ENCODE results near the gene FPGS. TPM values are rescaled to one million over a fixed set of nuclear protein-coding genes. Genes with fewer than 3 reads are reported as not detected.

The FPGS gene
- total RNA-seq, 1 donor from 2014 or later = 51.3 TPM

DNA sequence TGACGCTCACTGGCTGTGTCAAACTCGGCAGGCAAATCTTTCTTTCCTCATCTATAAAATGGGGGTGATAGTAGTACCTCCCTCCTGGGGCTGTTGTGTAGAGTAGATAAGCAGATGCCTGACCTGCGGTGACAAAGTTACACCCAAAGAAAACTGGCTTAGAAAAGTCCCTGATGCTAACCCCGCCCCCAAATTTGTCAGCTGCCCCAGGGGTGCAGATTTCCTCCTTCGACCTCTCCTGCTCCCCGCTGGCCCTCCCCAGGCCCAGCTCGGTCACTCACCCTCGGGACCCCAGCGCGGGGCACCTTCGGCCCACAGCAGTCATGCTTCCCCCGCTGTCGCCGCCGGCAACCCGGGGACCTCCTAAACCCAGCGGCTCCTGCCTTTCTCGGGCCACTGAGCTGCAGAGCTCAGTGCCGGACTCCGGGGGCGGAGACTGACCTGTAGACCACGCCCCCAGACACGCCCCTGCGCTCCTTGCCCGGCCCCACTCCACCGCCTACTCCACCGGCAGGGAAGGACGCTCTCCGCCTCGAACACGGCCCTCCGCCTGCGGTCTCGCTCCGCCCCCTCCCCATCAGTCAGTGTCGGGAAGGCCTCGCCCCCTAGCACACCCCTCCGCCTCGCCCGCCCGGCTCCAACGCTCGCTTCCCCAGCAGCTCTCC lies 31.6 kb upstream of the FPGS start:
- Mint-ChIP-seq H3K4me3 (ENCODE audit: unreplicated experiment) (peak overlapping the region; percentile 95), H3K27ac (ENCODE audit: unreplicated experiment) (peak overlapping the region; percentile 91), H3K4me1 (ENCODE audit: unreplicated experiment) (peaks cover 37% of the 10 kb centered on the region), H3K36me3 (ENCODE audit: low read depth, unreplicated experiment) (peaks cover 22% of the 10 kb centered on the region), H3K27me3 (ENCODE audit: unreplicated experiment) (peaks cover 7% of the 10 kb centered on the region), H3K9me3 (ENCODE audit: unreplicated experiment) (no peaks in the 10 kb centered on the region)
- TF ChIP-seq, protein P1, sequence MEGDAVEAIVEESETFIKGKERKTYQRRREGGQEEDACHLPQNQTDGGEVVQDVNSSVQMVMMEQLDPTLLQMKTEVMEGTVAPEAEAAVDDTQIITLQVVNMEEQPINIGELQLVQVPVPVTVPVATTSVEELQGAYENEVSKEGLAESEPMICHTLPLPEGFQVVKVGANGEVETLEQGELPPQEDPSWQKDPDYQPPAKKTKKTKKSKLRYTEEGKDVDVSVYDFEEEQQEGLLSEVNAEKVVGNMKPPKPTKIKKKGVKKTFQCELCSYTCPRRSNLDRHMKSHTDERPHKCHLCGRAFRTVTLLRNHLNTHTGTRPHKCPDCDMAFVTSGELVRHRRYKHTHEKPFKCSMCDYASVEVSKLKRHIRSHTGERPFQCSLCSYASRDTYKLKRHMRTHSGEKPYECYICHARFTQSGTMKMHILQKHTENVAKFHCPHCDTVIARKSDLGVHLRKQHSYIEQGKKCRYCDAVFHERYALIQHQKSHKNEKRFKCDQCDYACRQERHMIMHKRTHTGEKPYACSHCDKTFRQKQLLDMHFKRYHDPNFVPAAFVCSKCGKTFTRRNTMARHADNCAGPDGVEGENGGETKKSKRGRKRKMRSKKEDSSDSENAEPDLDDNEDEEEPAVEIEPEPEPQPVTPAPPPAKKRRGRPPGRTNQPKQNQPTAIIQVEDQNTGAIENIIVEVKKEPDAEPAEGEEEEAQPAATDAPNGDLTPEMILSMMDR (IDR thresholded peaks at IDR 0.05; ENCODE audit: unreplicated experiment) = no peak
- peak; percentile 99 for DNase-seq (ENCODE audit: low spot score)

DNA sequence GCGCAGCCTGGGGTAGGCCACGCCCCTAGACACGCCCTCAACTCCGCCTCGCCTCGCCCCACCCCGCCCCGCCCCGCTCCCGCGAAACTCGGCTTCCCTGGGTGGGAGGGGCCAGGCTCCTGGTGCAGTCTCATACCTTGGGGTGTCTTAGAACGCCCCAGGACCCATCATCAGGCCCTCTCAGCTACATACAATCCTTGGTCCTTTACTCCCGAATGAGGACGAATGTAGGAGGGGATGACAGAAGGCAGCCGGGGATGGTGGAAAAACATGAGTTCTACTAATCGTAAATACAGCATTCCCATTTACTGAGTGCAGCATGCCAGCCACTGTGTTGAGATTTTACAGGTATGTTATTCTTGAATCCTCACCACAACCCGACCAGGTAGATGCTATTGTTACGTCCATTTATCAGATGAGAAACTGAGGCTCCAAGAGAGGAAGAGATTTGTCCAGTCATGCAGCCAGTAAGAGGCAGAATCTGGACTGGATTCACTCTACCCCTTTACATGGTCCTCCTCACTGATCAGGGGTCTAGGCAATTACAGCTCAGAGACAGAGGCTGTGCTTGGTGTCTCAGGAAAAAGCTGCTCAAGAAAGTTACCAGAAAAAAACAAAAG lies 31.0 kb upstream of the FPGS start:
- H3K4me1 Mint-ChIP-seq (ENCODE audit: unreplicated experiment) = peaks cover 32% of the 10 kb centered on the region
- H3K9me3 Mint-ChIP-seq (ENCODE audit: unreplicated experiment) = no peaks in the 10 kb centered on the region
- H3K27ac Mint-ChIP-seq (ENCODE audit: unreplicated experiment) = no peak overlapping the region
- TF ChIP-seq, protein P1 (IDR thresholded peaks at IDR 0.05; ENCODE audit: unreplicated experiment) = no peak
- no peak for DNase-seq (ENCODE audit: low spot score)
- H3K27me3 Mint-ChIP-seq (ENCODE audit: unreplicated experiment) = peaks cover 5% of the 10 kb centered on the region
- peaks cover 15% of the 10 kb centered on the region for H3K36me3 Mint-ChIP-seq (ENCODE audit: low read depth, unreplicated experiment)
- peak overlapping the region; percentile 95 for H3K4me3 Mint-ChIP-seq (ENCODE audit: unreplicated experiment)

DNA sequence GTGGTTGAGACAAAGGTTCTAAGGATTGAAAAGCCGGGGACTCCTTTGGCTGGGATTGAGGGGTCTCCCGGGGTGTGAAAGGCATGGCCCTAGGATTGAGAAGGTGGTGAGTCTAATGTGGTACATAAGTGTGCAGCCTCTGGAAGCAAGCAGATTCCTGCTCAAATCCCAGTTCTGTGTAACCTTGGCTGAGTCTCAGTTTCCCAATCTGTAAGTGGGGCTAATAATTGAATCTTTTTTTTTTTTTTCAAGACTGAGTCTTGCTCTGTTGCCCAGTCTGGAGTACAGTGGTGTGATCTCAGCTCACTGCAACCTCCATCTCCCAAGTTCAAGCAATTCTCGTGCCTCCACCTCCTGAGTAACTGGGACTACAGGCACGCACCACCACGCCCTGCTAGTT lies 30.1 kb upstream of the FPGS start:
- Mint-ChIP-seq H3K36me3 (ENCODE audit: low read depth, unreplicated experiment) (peaks cover 6% of the 10 kb centered on the region), H3K27ac (ENCODE audit: unreplicated experiment) (no peak overlapping the region), H3K4me3 (ENCODE audit: unreplicated experiment) (no peak overlapping the region), H3K9me3 (ENCODE audit: unreplicated experiment) (no peaks in the 10 kb centered on the region), H3K4me1 (ENCODE audit: unreplicated experiment) (peaks cover 25% of the 10 kb centered on the region), H3K27me3 (ENCODE audit: unreplicated experiment) (peaks cover 4% of the 10 kb centered on the region)
- no peak for DNase-seq (ENCODE audit: low spot score)
- TF ChIP-seq, protein P1 (IDR thresholded peaks at IDR 0.05; ENCODE audit: unreplicated experiment) = no peak

DNA sequence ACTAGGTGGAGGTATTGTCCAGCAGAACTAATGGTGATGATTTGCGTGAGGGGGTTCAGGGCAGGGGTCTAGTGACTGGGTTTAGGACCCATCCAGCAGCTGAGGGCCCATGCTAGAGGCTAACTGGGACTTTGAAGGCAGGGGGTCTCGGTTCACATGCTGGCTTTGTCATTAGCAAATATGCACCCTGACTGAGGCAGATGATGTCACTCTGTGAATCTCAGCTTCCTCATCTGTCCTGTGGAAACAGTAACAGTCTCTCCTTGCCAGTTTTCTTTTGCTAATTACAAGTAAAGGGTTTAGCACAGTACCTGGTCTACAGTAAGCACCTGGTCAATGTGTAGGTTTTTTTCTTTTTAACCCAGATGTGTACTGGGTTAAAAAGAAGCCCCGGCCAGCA lies 29.4 kb upstream of the FPGS start:
- Mint-ChIP-seq H3K4me3 (ENCODE audit: unreplicated experiment) (no peak overlapping the region), H3K4me1 (ENCODE audit: unreplicated experiment) (peaks cover 24% of the 10 kb centered on the region), H3K9me3 (ENCODE audit: unreplicated experiment) (no peaks in the 10 kb centered on the region), H3K27me3 (ENCODE audit: unreplicated experiment) (peaks cover 4% of the 10 kb centered on the region), H3K36me3 (ENCODE audit: low read depth, unreplicated experiment) (peaks cover 6% of the 10 kb centered on the region), H3K27ac (ENCODE audit: unreplicated experiment) (no peak overlapping the region)
- TF ChIP-seq, protein P1 (IDR thresholded peaks at IDR 0.05; ENCODE audit: unreplicated experiment) = no peak
- DNase-seq (ENCODE audit: low spot score) = no peak

DNA sequence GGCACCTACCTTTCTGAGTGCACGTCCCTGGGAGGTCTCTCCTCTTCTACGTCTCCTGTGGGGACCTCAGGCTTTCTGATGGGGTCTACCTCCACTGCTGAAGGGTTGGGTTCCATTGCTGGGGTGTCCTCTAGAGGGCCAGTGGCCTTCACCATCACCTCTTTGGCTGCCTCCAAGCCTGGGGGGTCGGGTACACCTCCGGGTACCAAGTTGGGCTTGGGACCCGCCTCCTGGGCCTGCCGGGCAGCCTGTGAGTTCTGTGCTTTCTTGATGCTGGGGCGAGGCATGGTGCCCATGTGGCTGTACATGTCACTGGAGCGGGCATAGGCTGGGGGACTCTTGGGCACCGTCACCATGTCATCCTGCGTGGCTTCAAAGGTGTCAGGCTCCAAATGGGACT lies 28.7 kb upstream of the FPGS start:
- Mint-ChIP-seq H3K27ac (ENCODE audit: unreplicated experiment) (no peak overlapping the region), H3K36me3 (ENCODE audit: low read depth, unreplicated experiment) (peaks cover 3% of the 10 kb centered on the region), H3K27me3 (ENCODE audit: unreplicated experiment) (peaks cover 4% of the 10 kb centered on the region), H3K9me3 (ENCODE audit: unreplicated experiment) (no peaks in the 10 kb centered on the region), H3K4me3 (ENCODE audit: unreplicated experiment) (no peak overlapping the region), H3K4me1 (ENCODE audit: unreplicated experiment) (peaks cover 19% of the 10 kb centered on the region)
- DNase-seq (ENCODE audit: low spot score) = no peak
- TF ChIP-seq, protein P1 (IDR thresholded peaks at IDR 0.05; ENCODE audit: unreplicated experiment) = no peak
